ENCODE data around the gene ZBTB38.

DNA sequence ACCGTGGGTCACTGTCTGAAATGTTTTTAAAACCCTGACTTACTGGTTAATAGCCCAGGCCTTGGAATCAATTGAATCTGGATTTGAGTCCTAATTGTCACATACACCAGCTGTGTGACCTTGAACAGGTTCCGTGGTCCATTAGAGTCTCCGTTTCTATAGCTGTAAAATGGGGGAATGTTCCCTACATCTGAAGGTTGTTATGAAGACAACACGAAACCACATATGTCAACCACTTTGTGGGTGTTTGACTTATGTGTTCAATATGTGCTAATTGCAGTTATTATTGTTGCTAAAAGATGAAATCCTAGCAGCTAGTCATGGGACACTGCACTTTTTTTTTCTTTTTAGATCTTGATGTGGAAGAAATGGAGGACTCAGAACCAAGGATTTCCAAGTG is 35.3 kb downstream of the ZBTB38 start:
- TF ChIP-seq, protein P1, sequence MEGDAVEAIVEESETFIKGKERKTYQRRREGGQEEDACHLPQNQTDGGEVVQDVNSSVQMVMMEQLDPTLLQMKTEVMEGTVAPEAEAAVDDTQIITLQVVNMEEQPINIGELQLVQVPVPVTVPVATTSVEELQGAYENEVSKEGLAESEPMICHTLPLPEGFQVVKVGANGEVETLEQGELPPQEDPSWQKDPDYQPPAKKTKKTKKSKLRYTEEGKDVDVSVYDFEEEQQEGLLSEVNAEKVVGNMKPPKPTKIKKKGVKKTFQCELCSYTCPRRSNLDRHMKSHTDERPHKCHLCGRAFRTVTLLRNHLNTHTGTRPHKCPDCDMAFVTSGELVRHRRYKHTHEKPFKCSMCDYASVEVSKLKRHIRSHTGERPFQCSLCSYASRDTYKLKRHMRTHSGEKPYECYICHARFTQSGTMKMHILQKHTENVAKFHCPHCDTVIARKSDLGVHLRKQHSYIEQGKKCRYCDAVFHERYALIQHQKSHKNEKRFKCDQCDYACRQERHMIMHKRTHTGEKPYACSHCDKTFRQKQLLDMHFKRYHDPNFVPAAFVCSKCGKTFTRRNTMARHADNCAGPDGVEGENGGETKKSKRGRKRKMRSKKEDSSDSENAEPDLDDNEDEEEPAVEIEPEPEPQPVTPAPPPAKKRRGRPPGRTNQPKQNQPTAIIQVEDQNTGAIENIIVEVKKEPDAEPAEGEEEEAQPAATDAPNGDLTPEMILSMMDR (IDR thresholded peaks at IDR 0.05): no peak
- no peak for TF ChIP-seq POLR2A (IDR thresholded peaks at IDR 0.05)

Data from thyroid gland (tissue), 4 donors.